ENCODE results near the gene CXCR2. TPM values are rescaled to one million over a fixed set of nuclear protein-coding genes. Genes with fewer than 3 reads are reported as not detected.
"Not testable (repeated sequence)": the region's sequence is repeated elsewhere in the genome, so short reads cannot be mapped to it uniquely, and the experiment has no call there.

CXCR2 gene
- polyA plus RNA-seq, 1 donor from 2014 or later: 0.40 TPM

GRCh38 chr2:218152172-218152571 lies 26.3 kb downstream of the CXCR2 start:
- Mint-ChIP-seq H3K27me3 (peaks cover 12% of the 10 kb centered on the region), H3K27ac (no peak overlapping the region), H3K4me1 (peaks cover 5 to 11% (median 5%) of the 10 kb centered on the region in 3 donors), H3K4me3 (no peak overlapping the region), H3K36me3 (no peaks in the 10 kb centered on the region), H3K9me3 (no peaks in the 10 kb centered on the region)

GRCh38 chr2:218152777-218153176 lies 26.9 kb downstream of the CXCR2 start:
- Mint-ChIP-seq H3K27me3 (peaks cover 17% of the 10 kb centered on the region), H3K4me1 (peaks cover 5 to 11% (median 5%) of the 10 kb centered on the region in 3 donors), H3K9me3 (no peaks in the 10 kb centered on the region), H3K4me3 (no peak overlapping the region), H3K36me3 (no peaks in the 10 kb centered on the region), H3K27ac (no peak overlapping the region)

GRCh38 chr2:218155953-218156479 lies 30.2 kb downstream of the CXCR2 start:
- Mint-ChIP-seq H3K27ac (no peak overlapping the region), H3K36me3 (no peaks in the 10 kb centered on the region), H3K9me3 (no peaks in the 10 kb centered on the region), H3K4me1 (peaks cover 0 to 2% (median 0%) of the 10 kb centered on the region in 3 donors), H3K4me3 (no peak overlapping the region), H3K27me3 (peaks cover 29% of the 10 kb centered on the region)

GRCh38 chr2:218161644-218162043 lies 35.8 kb downstream of the CXCR2 start:
- no peak overlapping the region for H3K27ac Mint-ChIP-seq
- H3K9me3 Mint-ChIP-seq: no peaks in the 10 kb centered on the region
- no peaks in the 10 kb centered on the region for H3K36me3 Mint-ChIP-seq
- H3K4me1 Mint-ChIP-seq: peaks cover 3 to 9% (median 6%) of the 10 kb centered on the region in 3 donors
- no peak overlapping the region for H3K4me3 Mint-ChIP-seq
- H3K27me3 Mint-ChIP-seq: peaks cover 25% of the 10 kb centered on the region

- peaks cover 23% of the 10 kb centered on the region for H3K27me3 Mint-ChIP-seq
- H3K9me3 Mint-ChIP-seq: no peaks in the 10 kb centered on the region
- H3K36me3 Mint-ChIP-seq: no peaks in the 10 kb centered on the region
- H3K4me3 Mint-ChIP-seq: no peak overlapping the region
- H3K27ac Mint-ChIP-seq: no peak overlapping the region
- peaks cover 13 to 14% (median 13%) of the 10 kb centered on the region in 3 donors for H3K4me1 Mint-ChIP-seq
Observed at GRCh38 chr2:218162814-218163213, 37.0 kb downstream of the CXCR2 start.

GRCh38 chr2:218166791-218167190 lies 41.0 kb downstream of the CXCR2 start, which contains the start of gene CXCR1:
Gene CXCR1, minus strand, starts transcription at chr2:218166962. Its CDS starts 1,751 bp downstream, at chr2:218165211.
- Mint-ChIP-seq H3K9me3 (no peaks in the 10 kb centered on the region), H3K36me3 (no peaks in the 10 kb centered on the region), H3K27ac (peak within 1 kb of the TSS in 1 of 3 donors; percentile 43), H3K27me3 (peaks cover 25% of the 10 kb centered on the region), H3K4me3 (peak within 1 kb of the TSS in 2 of 4 donors; percentile 68 to 72), H3K4me1 (peaks cover 17 to 20% (median 20%) of the 10 kb centered on the region in 3 donors)

GRCh38 chr2:218168016-218168415 lies 42.2 kb downstream of the CXCR2 start:
- Mint-ChIP-seq H3K27ac (peak overlapping the region in 1 of 3 donors; percentile 4), H3K4me3 (no peak overlapping the region), H3K4me1 (peaks cover 15 to 20% (median 20%) of the 10 kb centered on the region in 3 donors), H3K9me3 (no peaks in the 10 kb centered on the region), H3K27me3 (peaks cover 20% of the 10 kb centered on the region), H3K36me3 (no peaks in the 10 kb centered on the region)

GRCh38 chr2:218168635-218169462 lies 43.0 kb downstream of the CXCR2 start:
- no peaks in the 10 kb centered on the region for H3K36me3 Mint-ChIP-seq
- peaks cover 19% of the 10 kb centered on the region for H3K27me3 Mint-ChIP-seq
- H3K4me3 Mint-ChIP-seq: no peak overlapping the region
- H3K9me3 Mint-ChIP-seq: no peaks in the 10 kb centered on the region
- peaks cover 15 to 20% (median 20%) of the 10 kb centered on the region in 3 donors for H3K4me1 Mint-ChIP-seq
- no peak overlapping the region for H3K27ac Mint-ChIP-seq

- H3K27ac Mint-ChIP-seq: peak overlapping the region in 1 of 3 donors; percentile 6
- peaks cover 19% of the 10 kb centered on the region for H3K27me3 Mint-ChIP-seq
- H3K4me3 Mint-ChIP-seq: no peak overlapping the region
- H3K36me3 Mint-ChIP-seq: no peaks in the 10 kb centered on the region
- H3K9me3 Mint-ChIP-seq: no peaks in the 10 kb centered on the region
- H3K4me1 Mint-ChIP-seq: peaks cover 15 to 20% (median 20%) of the 10 kb centered on the region in 3 donors
Observed at GRCh38 chr2:218169757-218170546, 44.1 kb downstream of the CXCR2 start.

GRCh38 chr2:218171744-218172143 lies 45.9 kb downstream of the CXCR2 start:
- not testable (repeated sequence) for H3K27ac Mint-ChIP-seq, H3K36me3 Mint-ChIP-seq, H3K4me3 Mint-ChIP-seq, H3K9me3 Mint-ChIP-seq
- peaks cover 10 to 16% (median 12%) of the 10 kb centered on the region in 3 donors for H3K4me1 Mint-ChIP-seq
- H3K27me3 Mint-ChIP-seq: peaks cover 19% of the 10 kb centered on the region

- Mint-ChIP-seq H3K27me3 (peaks cover 17% of the 10 kb centered on the region), H3K36me3 (no peaks in the 10 kb centered on the region), H3K27ac (no peak overlapping the region), H3K9me3 (no peaks in the 10 kb centered on the region), H3K4me1 (peaks cover 5 to 7% (median 6%) of the 10 kb centered on the region in 3 donors), H3K4me3 (no peak overlapping the region)
Observed at GRCh38 chr2:218172845-218173244, 47.0 kb downstream of the CXCR2 start.

- Mint-ChIP-seq H3K36me3 (peaks cover 1% of the 10 kb centered on the region), H3K4me1 (no peaks in the 10 kb centered on the region), H3K27me3 (peaks cover 5% of the 10 kb centered on the region), H3K27ac (no peak overlapping the region), H3K4me3 (no peak overlapping the region), H3K9me3 (peaks cover 0 to 4% (median 0%) of the 10 kb centered on the region in 3 donors)
Observed at GRCh38 chr2:218179782-218180181, 54.0 kb downstream of the CXCR2 start.

- H3K27ac Mint-ChIP-seq: no peak overlapping the region
- H3K9me3 Mint-ChIP-seq: peaks cover 0 to 4% (median 0%) of the 10 kb centered on the region in 3 donors
- H3K4me1 Mint-ChIP-seq: no peaks in the 10 kb centered on the region
- peaks cover 1% of the 10 kb centered on the region for H3K36me3 Mint-ChIP-seq
- H3K27me3 Mint-ChIP-seq: peaks cover 5% of the 10 kb centered on the region
- H3K4me3 Mint-ChIP-seq: no peak overlapping the region
Observed at GRCh38 chr2:218180467-218181114, 54.8 kb downstream of the CXCR2 start.

GRCh38 chr2:218184331-218184730 lies 58.5 kb downstream of the CXCR2 start:
- Mint-ChIP-seq H3K27ac (no peak overlapping the region), H3K4me1 (peaks cover 0 to 4% (median 1%) of the 10 kb centered on the region in 3 donors), H3K27me3 (peaks cover 3% of the 10 kb centered on the region), H3K9me3 (peaks cover 0 to 4% (median 0%) of the 10 kb centered on the region in 3 donors), H3K36me3 (peaks cover 2% of the 10 kb centered on the region), H3K4me3 (no peak overlapping the region)

Data from IgD-negative memory B cell (primary cell).